Uterus (tissue), 4 donors: ENCODE data around the gene NCKAP5L. TPM values are rescaled to one million over a fixed set of nuclear protein-coding genes. Genes with fewer than 3 reads are reported as not detected.

Experiments
- DNase-seq, 2 donors: peaks; one replicate each; pipeline ENCODE4 v3.0.0-alpha.2; 2019 to 2020
- H3K27ac ChIP-seq, 2 donors: fragments of 200-600 bp; sonication (generic); 1 replicate in 1 of 2; 2 replicates in 1 of 2; pipeline ENCODE4 v1.5.1; 2016 to 2018
- H3K27me3 ChIP-seq, 2 donors: fragments of 200-600 bp; sonication (generic); one replicate each; pipeline ENCODE4 v1.5.1; 2018 to 2019; ENCODE audit warnings: control low read depth in 1 of 2
- H3K36me3 ChIP-seq, 2 donors: fragments of 200-600 bp; sonication (generic); one replicate each; pipeline ENCODE4 v1.5.1; 2019; ENCODE audit warnings: control low read depth in 1 of 2
- H3K4me1 ChIP-seq, 2 donors: fragments of 200-600 bp; sonication (generic); one replicate each; pipeline ENCODE4 v1.5.1; 2018 to 2019; ENCODE audit warnings: control low read depth in 1 of 2
- H3K4me3 ChIP-seq, 2 donors: fragments of 200-600 bp; sonication (generic); 1 replicate in 1 of 2; 2 replicates in 1 of 2; pipeline ENCODE4 v1.5.1; 2018 to 2019; ENCODE audit warnings: mild to moderate bottlenecking in 1 of 2
- H3K9me3 ChIP-seq, 2 donors: fragments of 200-600 bp; sonication (generic); one replicate each; pipeline ENCODE4 v1.5.1; 2019; ENCODE audit warnings: control low read depth in 1 of 2
- CTCF ChIP-seq, 4 experiments: fragments of 200-600 bp in 2 of 4; fragments of 450-650 bp in 2 of 4; sonication (generic) in 2 of 4; IDR thresholded peaks; one replicate each; pipeline ENCODE4 v1.5.1; 2016 to 2019; ENCODE audit warnings: antibody characterized with exemption in 4 of 4, mild to moderate bottlenecking in 2 of 4, moderate library complexity in 1 of 4
- POLR2A ChIP-seq, 2 donors: fragments of 450-650 bp; IDR thresholded peaks; one replicate each; pipeline ENCODE4 v1.6.1; 2016; ENCODE audit warnings: antibody characterized with exemption in 2 of 2, mild to moderate bottlenecking in 1 of 2, moderate library complexity in 1 of 2
- intact Hi-C: fragments of 100-400 bp; cut with DNase I; formaldehyde crosslinking; loops from one replicate; pipeline ENCODE4 v1.15.1; 2023; ENCODE audit warnings: low total_unique reads
- total RNA-seq, 4 donors: library from RNA; depleted of rRNA in 3 of 4; stranded (reverse); fragments of >200 nt in 3 of 4; gene quantifications; one replicate each; pipeline versions ENCODE4 v1.1.0 to v1.2.4, GENCODE V29; 2014 to 2023
- donor health status: DM: yes; HTN: yes; CAD: no.

NCKAP5L gene
- total RNA-seq, 4 donors from 2014 or later = 4.1 to 26.1 (median 11.5) TPM

- intact Hi-C loops = no loop called here
- H3K9me3 ChIP-seq = no peaks in the 10 kb centered on the region
- no peak for DNase-seq
- TF ChIP-seq POLR2A (IDR thresholded peaks at IDR 0.05) (no peak), CTCF (IDR thresholded peaks at IDR 0.05) (no peak)
- H3K4me1 ChIP-seq = no peaks in the 10 kb centered on the region
- no peaks in the 10 kb centered on the region for H3K36me3 ChIP-seq
- no peak overlapping the region for H3K4me3 ChIP-seq
- H3K27ac ChIP-seq = no peak overlapping the region
- H3K27me3 ChIP-seq = no peaks in the 10 kb centered on the region
Observed at GRCh38 chr12:49847161-49847560, 18.9 kb upstream of the NCKAP5L start.

- H3K4me3 ChIP-seq = no peak overlapping the region
- no peak overlapping the region for H3K27ac ChIP-seq
- peaks cover 0 to 3% of the 10 kb centered on the region in 2 donors for H3K4me1 ChIP-seq
- intact Hi-C loops = no loop called here
- no peak for TF ChIP-seq CTCF (IDR thresholded peaks at IDR 0.05)
- TF ChIP-seq POLR2A (IDR thresholded peaks at IDR 0.05) = no peak
- no peaks in the 10 kb centered on the region for H3K36me3 ChIP-seq
- no peaks in the 10 kb centered on the region for H3K9me3 ChIP-seq
- H3K27me3 ChIP-seq = no peaks in the 10 kb centered on the region
- DNase-seq = no peak
Observed at GRCh38 chr12:49846032-49846431, 17.8 kb upstream of the NCKAP5L start.

- intact Hi-C loops = no loop called here
- Histone ChIP-seq H3K9me3 (no peaks in the 10 kb centered on the region), H3K27ac (peak overlapping the region in 1 of 2 donors; percentile 88), H3K4me1 (peaks cover 0 to 3% of the 10 kb centered on the region in 2 donors), H3K4me3 (no peak overlapping the region), H3K27me3 (no peaks in the 10 kb centered on the region), H3K36me3 (no peaks in the 10 kb centered on the region)
- no peak for DNase-seq
- TF ChIP-seq POLR2A (IDR thresholded peaks at IDR 0.05) = no peak
- no peak for TF ChIP-seq CTCF (IDR thresholded peaks at IDR 0.05)
Observed at GRCh38 chr12:49843876-49844437, 15.7 kb upstream of the NCKAP5L start.

- peak overlapping the region; percentile 85 to 88 for H3K27ac ChIP-seq
- H3K9me3 ChIP-seq = no peaks in the 10 kb centered on the region
- intact Hi-C loops = no loop called here
- DNase-seq = no peak
- peak overlapping the region; percentile 54 to 60 for H3K4me3 ChIP-seq
- TF ChIP-seq POLR2A (IDR thresholded peaks at IDR 0.05) (no peak), CTCF (IDR thresholded peaks at IDR 0.05) (no peak)
- peaks cover 0 to 3% of the 10 kb centered on the region in 2 donors for H3K4me1 ChIP-seq
- no peaks in the 10 kb centered on the region for H3K27me3 ChIP-seq
- no peaks in the 10 kb centered on the region for H3K36me3 ChIP-seq
Observed at GRCh38 chr12:49843411-49843810, 15.2 kb upstream of the NCKAP5L start.

- no peaks in the 10 kb centered on the region for H3K36me3 ChIP-seq
- H3K4me1 ChIP-seq = peaks cover 0 to 3% of the 10 kb centered on the region in 2 donors
- peak; percentile 89 to 92 for DNase-seq
- H3K4me3 ChIP-seq = peak within 1 kb of the TSS; percentile 54 to 60
- TF ChIP-seq CTCF (IDR thresholded peaks at IDR 0.05) (no peak), POLR2A (IDR thresholded peaks at IDR 0.05) (peak; percentile 52 to 75)
- H3K27ac ChIP-seq = peak within 1 kb of the TSS; percentile 85 to 88
- intact Hi-C loops = no loop called here
- no peaks in the 10 kb centered on the region for H3K27me3 ChIP-seq
- no peaks in the 10 kb centered on the region for H3K9me3 ChIP-seq
Observed at GRCh38 chr12:49842519-49843352, 14.5 kb upstream of the NCKAP5L start, which contains the start of gene BCDIN3D. Gene BCDIN3D (minus strand): TSS chr12:49843106. CDS start chr12:49843087, 19 bp downstream.
